H1 (cell line): ENCODE results near the gene NCEH1. TPM values are rescaled to one million over a fixed set of nuclear protein-coding genes. Genes with fewer than 3 reads are reported as not detected.

Source experiments
- CEBPB ChIP-seq: IDR thresholded peaks from 2 replicates; pipeline ENCODE4 v1.6.1; 2012; ENCODE audit warnings: low read depth, low read length
- POLR2AphosphoS5 ChIP-seq: IDR thresholded peaks from 2 replicates; pipeline ENCODE4 v1.6.1; 2011; ENCODE audit warnings: low read depth, low read length
- POU5F1 ChIP-seq: IDR thresholded peaks from 2 replicates; pipeline ENCODE4 v1.6.1; 2011; ENCODE audit warnings: low read depth, mild to moderate bottlenecking, low read length, moderate library complexity
- RNF2 ChIP-seq: fragments of 200-900, 300-1000 bp; sonication (generic); IDR thresholded peaks from 2 replicates; pipeline ENCODE4 v1.7.1; 2016; ENCODE audit warnings: borderline replicate concordance, low read depth, mild to moderate bottlenecking, antibody characterized with exemption, low read length; ENCODE audit not compliant: poor library complexity, severe bottlenecking; ENCODE audit errors: missing control alignments
- RXRA ChIP-seq: IDR thresholded peaks from 2 replicates; pipeline ENCODE4 v1.6.1; 2011; ENCODE audit warnings: low read depth, mild to moderate bottlenecking, low read length, moderate library complexity; ENCODE audit not compliant: insufficient read depth
- SIRT6 ChIP-seq: IDR thresholded peaks from one replicate; pipeline ENCODE4 v1.7.1; 2012; ENCODE audit warnings: low read length, inconsistent platforms
- SP4 ChIP-seq: IDR thresholded peaks from 2 replicates; pipeline ENCODE4 v1.6.1; 2012; ENCODE audit warnings: low read length, inconsistent platforms
- TAF1 ChIP-seq: IDR thresholded peaks from 2 replicates; pipeline ENCODE4 v1.6.1; 2011; ENCODE audit warnings: mild to moderate bottlenecking, low read depth, low read length
- TAF7 ChIP-seq: optimal IDR thresholded peaks from 2 replicates; pipeline ENCODE3; 2011; ENCODE audit warnings: low read depth, mild to moderate bottlenecking, inconsistent platforms, low read length, moderate library complexity, borderline replicate concordance
- polyA plus RNA-seq, 7 experiments: library from polyadenylated mRNA; depleted of rRNA in 3 of 7; stranded (reverse) in 5 of 7; unstranded in 2 of 7; fragments of >200 nt in 5 of 7; fragments of 200-250 nt in 2 of 7; gene quantifications; 1 replicate in 5 of 7; 2 replicates in 1 of 7; 4 replicates in 1 of 7; pipeline versions ENCODE4 v1.2.1 to v1.2.3, GENCODE V29; 2011 to 2013; ENCODE audit warnings: missing spikeins in 2 of 7, mixed read lengths in 2 of 7
- total RNA-seq: library from RNA; stranded (reverse); fragmentation: NEBNext Ultra II Directional; extraction: Animal tissue kit (Norgen Biotek cat#: 25700); gene quantifications from 2 replicates; pipeline ENCODE4 v1.2.1, GENCODE V29; 2021
- TF ChIP-seq, protein P1 (sequence below): IDR thresholded peaks from 2 replicates; pipeline ENCODE4 v1.6.1; 2012; ENCODE audit warnings: low read length, inconsistent platforms

The NCEH1 gene
- total and polyA plus RNA-seq, 2 of the 8 experiments (the other 6 are each of a cell fraction or from before 2014, with no cell fraction given), result 2.2 to 6.4 TPM

DNA sequence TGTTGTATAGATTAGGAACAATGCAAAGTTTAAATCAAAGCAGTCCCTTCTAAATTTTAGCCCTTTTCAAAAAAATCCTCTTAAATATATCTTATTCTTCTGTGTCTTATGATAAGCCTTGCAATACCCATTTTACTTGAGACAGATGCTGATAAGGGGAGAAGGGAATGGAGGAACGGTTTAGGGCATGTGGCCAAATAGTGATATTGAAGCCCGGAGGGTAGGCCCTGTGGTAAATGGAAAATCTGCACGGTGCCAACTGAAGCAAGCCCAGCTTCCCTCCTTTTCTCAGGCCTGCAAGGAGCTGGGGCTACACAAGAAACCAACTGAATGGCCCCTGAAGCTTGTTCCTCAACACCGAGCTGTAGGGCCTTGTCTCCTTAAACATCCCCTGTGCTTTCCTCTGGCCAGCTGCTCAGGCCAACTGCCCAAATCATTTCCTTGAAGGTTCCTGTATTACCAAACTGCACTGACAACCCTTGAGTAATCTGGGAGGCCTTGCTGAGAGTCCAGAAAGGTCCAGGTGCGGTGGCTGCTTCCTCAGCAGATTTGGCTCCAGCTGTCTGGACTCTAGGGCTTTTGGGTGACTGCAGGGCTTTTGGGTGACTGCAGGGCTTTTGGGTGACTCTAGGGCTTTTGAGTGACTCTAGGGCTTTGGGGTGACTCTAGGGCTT, 67.2 kb downstream of the NCEH1 start (continued):
- TF ChIP-seq, protein P1, sequence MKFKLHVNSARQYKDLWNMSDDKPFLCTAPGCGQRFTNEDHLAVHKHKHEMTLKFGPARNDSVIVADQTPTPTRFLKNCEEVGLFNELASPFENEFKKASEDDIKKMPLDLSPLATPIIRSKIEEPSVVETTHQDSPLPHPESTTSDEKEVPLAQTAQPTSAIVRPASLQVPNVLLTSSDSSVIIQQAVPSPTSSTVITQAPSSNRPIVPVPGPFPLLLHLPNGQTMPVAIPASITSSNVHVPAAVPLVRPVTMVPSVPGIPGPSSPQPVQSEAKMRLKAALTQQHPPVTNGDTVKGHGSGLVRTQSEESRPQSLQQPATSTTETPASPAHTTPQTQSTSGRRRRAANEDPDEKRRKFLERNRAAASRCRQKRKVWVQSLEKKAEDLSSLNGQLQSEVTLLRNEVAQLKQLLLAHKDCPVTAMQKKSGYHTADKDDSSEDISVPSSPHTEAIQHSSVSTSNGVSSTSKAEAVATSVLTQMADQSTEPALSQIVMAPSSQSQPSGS, result no peak
- TF ChIP-seq RNF2 (no peak), SP4 (no peak), CEBPB (no peak), POU5F1 (no peak), RXRA (no peak), TAF7 (no peak), TAF1 (no peak), POLR2AphosphoS5 (no peak), SIRT6 (no peak)
